ENCODE data around the gene SPDYC.

- TF ChIP-seq TAF1 (IDR thresholded peaks at IDR 0.05; ENCODE audit: borderline replicate concordance, insufficient read depth, low read length) = no peak
- TF ChIP-seq POLR2AphosphoS5 (IDR thresholded peaks at IDR 0.05; ENCODE audit: low read depth, low read length) = no peak
- no peak for TF ChIP-seq REST (IDR thresholded peaks at IDR 0.05; ENCODE audit: insufficient read depth in 1 of 2, low read depth in 2 of 2, low read length in 2 of 2)
- TF ChIP-seq SIN3A (IDR thresholded peaks at IDR 0.05; ENCODE audit: borderline replicate concordance, insufficient read depth, low read length) = no peak
Observed at GRCh38 chr11:65132238-65132987, 37.6 kb upstream of the SPDYC start.

All from PFSK-1 (cell line).